Stimulated activated CD8-positive, alpha-beta memory T cell treated with anti-CD3 and anti-CD28 coated beads, Interleukin-12 subunit alpha, Interleukin-12 subunit beta, amount 100 ng/mL, for 24 hours (primary cell): ENCODE data around the gene TACC2.

ENCODE experiments used
- DNase-seq: peaks from one replicate; pipeline ENCODE4 v3.0.0-alpha.2; 2020; ENCODE audit errors: extremely low read depth

The TACC2 gene

GRCh38 chr10:122164815-122165483 lies 176.0 kb downstream of the TACC2 start:
- no peak for DNase-seq

- DNase-seq: no peak
Observed at GRCh38 chr10:122165484-122166276, 176.7 kb downstream of the TACC2 start.

GRCh38 chr10:122168101-122168500 lies 179.1 kb downstream of the TACC2 start:
- DNase-seq: no peak

- DNase-seq: no peak
Observed at GRCh38 chr10:122168598-122169394, 179.8 kb downstream of the TACC2 start.

GRCh38 chr10:122170802-122171201 lies 181.8 kb downstream of the TACC2 start:
- DNase-seq: no peak

- no peak for DNase-seq
Observed at GRCh38 chr10:122171302-122172075, 182.5 kb downstream of the TACC2 start.

- no peak for DNase-seq
Observed at GRCh38 chr10:122172361-122173008, 183.5 kb downstream of the TACC2 start.

- DNase-seq: no peak
Observed at GRCh38 chr10:122173337-122173736, 184.4 kb downstream of the TACC2 start.

- no peak for DNase-seq
Observed at GRCh38 chr10:122173766-122174435, 184.9 kb downstream of the TACC2 start.

GRCh38 chr10:122176232-122177213 lies 187.6 kb downstream of the TACC2 start:
- no peak for DNase-seq

GRCh38 chr10:122178655-122179054 lies 189.7 kb downstream of the TACC2 start:
- no peak for DNase-seq

- DNase-seq: no peak
Observed at GRCh38 chr10:122181041-122181732, 192.2 kb downstream of the TACC2 start.

- no peak for DNase-seq
Observed at GRCh38 chr10:122181876-122182275, 192.9 kb downstream of the TACC2 start.

- no peak for DNase-seq
Observed at GRCh38 chr10:122182308-122182707, 193.3 kb downstream of the TACC2 start.

GRCh38 chr10:122184254-122184653 lies 195.3 kb downstream of the TACC2 start:
- no peak for DNase-seq

- no peak for DNase-seq
Observed at GRCh38 chr10:122185643-122186042, 196.7 kb downstream of the TACC2 start.

- no peak for DNase-seq
Observed at GRCh38 chr10:122186816-122187810, 198.2 kb downstream of the TACC2 start.

GRCh38 chr10:122188706-122189105 lies 199.7 kb downstream of the TACC2 start:
- no peak for DNase-seq
